ENCODE results near the gene UBE2N.

GRCh38 chr12:93375906-93376305 lies 65.8 kb downstream of the UBE2N start:
- TF ChIP-seq CTCF (IDR thresholded peaks at IDR 0.05) (no peak), POLR2A (IDR thresholded peaks at IDR 0.05) (no peak)

All from thyroid gland (tissue), 4 donors.